ENCODE results near the gene ABCC1. TPM values are rescaled to one million over a fixed set of nuclear protein-coding genes. Genes with fewer than 3 reads are reported as not detected.

The ABCC1 gene
- total RNA-seq, 2 donors from 2014 or later: 66.0 to 67.0 TPM

- Mint-ChIP-seq H3K27ac (no peak overlapping the region), H3K27me3 (no peaks in the 10 kb centered on the region), H3K36me3 (ENCODE audit: low read depth) (peaks cover 20% of the 10 kb centered on the region), H3K4me3 (no peak overlapping the region), H3K4me1 (peaks cover 5% of the 10 kb centered on the region)
- no peaks in the 10 kb centered on the region for H3K9me3 ChIP-seq (ENCODE audit: control insufficient read depth, low read length, poor library complexity, severe bottlenecking)
- ATAC-seq (no peak), DNase-seq (no peak)
These were observed 66.4 kb downstream of the ABCC1 start for GRCh38 chr16:16015849-16016248.

GRCh38 chr16:16016388-16016964 lies 67.1 kb downstream of the ABCC1 start:
- Mint-ChIP-seq H3K4me3 (peak overlapping the region; percentile 12), H3K4me1 (peaks cover 7% of the 10 kb centered on the region), H3K36me3 (ENCODE audit: low read depth) (peaks cover 20% of the 10 kb centered on the region), H3K27me3 (no peaks in the 10 kb centered on the region), H3K27ac (peak overlapping the region; percentile 76)
- ATAC-seq: no peak
- DNase-seq: no peak
- no peaks in the 10 kb centered on the region for H3K9me3 ChIP-seq (ENCODE audit: control insufficient read depth, low read length, poor library complexity, severe bottlenecking)

GRCh38 chr16:16017812-16018211 lies 68.4 kb downstream of the ABCC1 start:
- peaks cover 21% of the 10 kb centered on the region for H3K36me3 Mint-ChIP-seq (ENCODE audit: low read depth)
- H3K27ac Mint-ChIP-seq: peak overlapping the region; percentile 39
- H3K4me3 Mint-ChIP-seq: peak overlapping the region; percentile 57
- peaks cover 7% of the 10 kb centered on the region for H3K4me1 Mint-ChIP-seq
- H3K9me3 ChIP-seq (ENCODE audit: control insufficient read depth, low read length, poor library complexity, severe bottlenecking): no peaks in the 10 kb centered on the region
- H3K27me3 Mint-ChIP-seq: no peaks in the 10 kb centered on the region
- ATAC-seq (no peak), DNase-seq (no peak)

GRCh38 chr16:16018705-16019104 lies 69.3 kb downstream of the ABCC1 start:
- peaks cover 9% of the 10 kb centered on the region for H3K4me1 Mint-ChIP-seq
- no peak overlapping the region for H3K27ac Mint-ChIP-seq
- DNase-seq (no peak), ATAC-seq (no peak)
- peaks cover 21% of the 10 kb centered on the region for H3K36me3 Mint-ChIP-seq (ENCODE audit: low read depth)
- no peak overlapping the region for H3K4me3 Mint-ChIP-seq
- H3K27me3 Mint-ChIP-seq: no peaks in the 10 kb centered on the region
- no peaks in the 10 kb centered on the region for H3K9me3 ChIP-seq (ENCODE audit: control insufficient read depth, low read length, poor library complexity, severe bottlenecking)

GRCh38 chr16:16019488-16019887 lies 70.1 kb downstream of the ABCC1 start:
- Mint-ChIP-seq H3K27me3 (no peaks in the 10 kb centered on the region), H3K4me3 (no peak overlapping the region), H3K27ac (peak overlapping the region; percentile 98), H3K4me1 (peaks cover 16% of the 10 kb centered on the region), H3K36me3 (ENCODE audit: low read depth) (peaks cover 21% of the 10 kb centered on the region)
- ATAC-seq (no peak), DNase-seq (no peak)
- H3K9me3 ChIP-seq (ENCODE audit: control insufficient read depth, low read length, poor library complexity, severe bottlenecking): no peaks in the 10 kb centered on the region

GRCh38 chr16:16020291-16020690 lies 70.9 kb downstream of the ABCC1 start:
- no peaks in the 10 kb centered on the region for H3K9me3 ChIP-seq (ENCODE audit: control insufficient read depth, low read length, poor library complexity, severe bottlenecking)
- DNase-seq: no peak
- no peak overlapping the region for H3K4me3 Mint-ChIP-seq
- H3K36me3 Mint-ChIP-seq (ENCODE audit: low read depth): peaks cover 21% of the 10 kb centered on the region
- peak overlapping the region; percentile 98 for H3K27ac Mint-ChIP-seq
- peaks cover 24% of the 10 kb centered on the region for H3K4me1 Mint-ChIP-seq
- no peaks in the 10 kb centered on the region for H3K27me3 Mint-ChIP-seq
- no peak for ATAC-seq

GRCh38 chr16:16021020-16021419 lies 71.6 kb downstream of the ABCC1 start:
- Mint-ChIP-seq H3K36me3 (ENCODE audit: low read depth) (peaks cover 21% of the 10 kb centered on the region), H3K4me3 (no peak overlapping the region), H3K27ac (peak overlapping the region; percentile 98), H3K27me3 (no peaks in the 10 kb centered on the region), H3K4me1 (peaks cover 31% of the 10 kb centered on the region)
- DNase-seq: no peak
- no peak for ATAC-seq
- no peaks in the 10 kb centered on the region for H3K9me3 ChIP-seq (ENCODE audit: control insufficient read depth, low read length, poor library complexity, severe bottlenecking)

- Mint-ChIP-seq H3K4me1 (peaks cover 33% of the 10 kb centered on the region), H3K27me3 (no peaks in the 10 kb centered on the region), H3K27ac (peak overlapping the region; percentile 98), H3K36me3 (ENCODE audit: low read depth) (peaks cover 18% of the 10 kb centered on the region), H3K4me3 (no peak overlapping the region)
- DNase-seq (no peak), ATAC-seq (no peak)
- H3K9me3 ChIP-seq (ENCODE audit: control insufficient read depth, low read length, poor library complexity, severe bottlenecking): no peaks in the 10 kb centered on the region
These were observed 72.2 kb downstream of the ABCC1 start for GRCh38 chr16:16021646-16021987.

- Mint-ChIP-seq H3K4me3 (peak overlapping the region; percentile 50), H3K4me1 (peaks cover 33% of the 10 kb centered on the region), H3K27me3 (no peaks in the 10 kb centered on the region), H3K36me3 (ENCODE audit: low read depth) (peaks cover 18% of the 10 kb centered on the region), H3K27ac (peak overlapping the region; percentile 98)
- no peaks in the 10 kb centered on the region for H3K9me3 ChIP-seq (ENCODE audit: control insufficient read depth, low read length, poor library complexity, severe bottlenecking)
- no peak for DNase-seq
- no peak for ATAC-seq
These were observed 72.7 kb downstream of the ABCC1 start for GRCh38 chr16:16021988-16022682.

- H3K9me3 ChIP-seq (ENCODE audit: control insufficient read depth, low read length, poor library complexity, severe bottlenecking): no peaks in the 10 kb centered on the region
- no peak for DNase-seq
- H3K4me1 Mint-ChIP-seq: peaks cover 34% of the 10 kb centered on the region
- H3K27ac Mint-ChIP-seq: peak overlapping the region; percentile 98
- no peak overlapping the region for H3K4me3 Mint-ChIP-seq
- no peak for ATAC-seq
- H3K36me3 Mint-ChIP-seq (ENCODE audit: low read depth): peaks cover 17% of the 10 kb centered on the region
- no peaks in the 10 kb centered on the region for H3K27me3 Mint-ChIP-seq
These were observed 73.3 kb downstream of the ABCC1 start for GRCh38 chr16:16022683-16023064.

GRCh38 chr16:16025214-16025968 lies 76.0 kb downstream of the ABCC1 start:
- Mint-ChIP-seq H3K36me3 (ENCODE audit: low read depth) (peaks cover 5% of the 10 kb centered on the region), H3K27ac (peak overlapping the region; percentile 98), H3K4me3 (peak overlapping the region; percentile 83), H3K27me3 (no peaks in the 10 kb centered on the region), H3K4me1 (peaks cover 33% of the 10 kb centered on the region)
- DNase-seq (peak; percentile 33 to 52 (median 46)), ATAC-seq (peak; percentile 88)
- no peaks in the 10 kb centered on the region for H3K9me3 ChIP-seq (ENCODE audit: control insufficient read depth, low read length, poor library complexity, severe bottlenecking)

- no peak for ATAC-seq
- peak overlapping the region; percentile 98 for H3K27ac Mint-ChIP-seq
- H3K36me3 Mint-ChIP-seq (ENCODE audit: low read depth): no peaks in the 10 kb centered on the region
These were observed 78.4 kb downstream of the ABCC1 start for GRCh38 chr16:16027728-16028310.

GRCh38 chr16:16028311-16028999 lies 79.0 kb downstream of the ABCC1 start:
- no peak overlapping the region for H3K4me3 Mint-ChIP-seq

More at GRCh38 chr16:16027728-16028310, 78.4 kb downstream of the ABCC1 start:
- Mint-ChIP-seq H3K4me3 (no peak overlapping the region), H3K27me3 (no peaks in the 10 kb centered on the region), H3K4me1 (peaks cover 36% of the 10 kb centered on the region)
- no peaks in the 10 kb centered on the region for H3K9me3 ChIP-seq (ENCODE audit: control insufficient read depth, low read length, poor library complexity, severe bottlenecking)
- no peak for DNase-seq

More at GRCh38 chr16:16028311-16028999, 79.0 kb downstream of the ABCC1 start:
- no peaks in the 10 kb centered on the region for H3K27me3 Mint-ChIP-seq
- ATAC-seq (no peak), DNase-seq (no peak)
- H3K9me3 ChIP-seq (ENCODE audit: control insufficient read depth, low read length, poor library complexity, severe bottlenecking): no peaks in the 10 kb centered on the region
- peaks cover 41% of the 10 kb centered on the region for H3K4me1 Mint-ChIP-seq
- H3K36me3 Mint-ChIP-seq (ENCODE audit: low read depth): no peaks in the 10 kb centered on the region
- H3K27ac Mint-ChIP-seq: peak overlapping the region; percentile 98
